Hematopoietic multipotent progenitor cell (in vitro differentiated cells): ENCODE measurements around the gene TNFRSF8. TPM values are rescaled to one million over a fixed set of nuclear protein-coding genes. Genes with fewer than 3 reads are reported as not detected.

ENCODE experiments used
- DNase-seq, 3 donors: peaks; one replicate each; pipeline ENCODE4 v3.0.0-alpha.2; 2011 to 2015; ENCODE audit warnings: low read depth in 2 of 3, low spot score in 2 of 3
- total RNA-seq: library from RNA; depleted of rRNA; stranded (reverse); fragments of >200 nt; gene quantifications from one replicate; pipeline ENCODE4 v1.2.3, GENCODE V29; 2012

Gene TNFRSF8
- total RNA-seq, 1 donor = 0.27 TPM

GRCh38 chr1:12138196-12139168 lies 75.4 kb downstream of the TNFRSF8 start:
- no peak for DNase-seq

- no peak for DNase-seq
These were observed 76.9 kb downstream of the TNFRSF8 start for GRCh38 chr1:12140016-12140415.

- DNase-seq = no peak
These were observed 77.5 kb downstream of the TNFRSF8 start for GRCh38 chr1:12140515-12141162.

GRCh38 chr1:12141163-12141850 lies 78.2 kb downstream of the TNFRSF8 start:
- DNase-seq = no peak

- DNase-seq = peak in 1 of 3 donors; percentile 26
These were observed 79.2 kb downstream of the TNFRSF8 start for GRCh38 chr1:12142141-12142823.

GRCh38 chr1:12142891-12143630 lies 80.0 kb downstream of the TNFRSF8 start:
- peak in 1 of 3 donors; percentile 50 for DNase-seq

- DNase-seq = peak in 1 of 3 donors; percentile 59
These were observed 80.6 kb downstream of the TNFRSF8 start for GRCh38 chr1:12143631-12144155.

GRCh38 chr1:12144236-12144635 lies 81.1 kb downstream of the TNFRSF8 start:
- no peak for DNase-seq

- DNase-seq = no peak
These were observed 81.9 kb downstream of the TNFRSF8 start for GRCh38 chr1:12144969-12145368.

GRCh38 chr1:12145616-12146342 lies 82.7 kb downstream of the TNFRSF8 start:
- DNase-seq = no peak

- DNase-seq = no peak
These were observed 83.4 kb downstream of the TNFRSF8 start for GRCh38 chr1:12146343-12147112.

GRCh38 chr1:12147201-12147701 lies 84.1 kb downstream of the TNFRSF8 start:
- no peak for DNase-seq

- DNase-seq = no peak
These were observed 85.3 kb downstream of the TNFRSF8 start for GRCh38 chr1:12148160-12148957.

GRCh38 chr1:12148958-12149790 lies 86.1 kb downstream of the TNFRSF8 start:
- no peak for DNase-seq

- no peak for DNase-seq
These were observed 86.7 kb downstream of the TNFRSF8 start for GRCh38 chr1:12149791-12150175.

GRCh38 chr1:12150456-12151200 lies 87.5 kb downstream of the TNFRSF8 start:
- no peak for DNase-seq
